Measurements from ENCODE around the gene SORCS2.

DNA sequence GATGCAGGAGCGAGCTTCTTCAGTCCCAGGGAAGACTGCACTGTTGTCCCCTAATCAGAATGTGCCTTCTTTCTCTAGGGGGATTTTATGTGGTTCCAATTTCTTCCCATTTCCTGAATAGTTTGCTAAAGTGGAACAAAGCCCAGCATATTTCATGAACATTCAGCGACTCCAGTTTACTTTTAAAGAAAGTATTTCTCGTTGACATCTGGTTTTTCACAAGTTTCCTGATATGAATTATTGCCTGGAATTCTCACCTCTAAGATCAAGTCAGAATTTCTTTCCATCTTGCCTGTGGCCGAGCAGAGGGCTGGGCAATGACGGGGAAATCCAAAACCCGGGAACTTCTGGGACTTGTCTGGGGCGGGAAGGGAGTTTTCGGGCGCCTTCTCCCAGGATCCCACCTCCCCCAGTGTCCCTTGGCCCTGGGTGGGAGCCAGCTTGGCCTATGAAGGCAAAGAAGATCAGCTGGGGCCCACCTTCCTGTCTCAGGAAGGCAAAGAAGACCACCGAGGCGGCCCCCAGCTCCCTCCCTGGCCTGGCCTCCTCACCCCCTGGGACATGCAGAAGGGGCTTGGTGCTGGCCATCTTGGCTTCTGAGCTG, 15.4 kb downstream of the SORCS2 start:
- TF ChIP-seq, protein P1, sequence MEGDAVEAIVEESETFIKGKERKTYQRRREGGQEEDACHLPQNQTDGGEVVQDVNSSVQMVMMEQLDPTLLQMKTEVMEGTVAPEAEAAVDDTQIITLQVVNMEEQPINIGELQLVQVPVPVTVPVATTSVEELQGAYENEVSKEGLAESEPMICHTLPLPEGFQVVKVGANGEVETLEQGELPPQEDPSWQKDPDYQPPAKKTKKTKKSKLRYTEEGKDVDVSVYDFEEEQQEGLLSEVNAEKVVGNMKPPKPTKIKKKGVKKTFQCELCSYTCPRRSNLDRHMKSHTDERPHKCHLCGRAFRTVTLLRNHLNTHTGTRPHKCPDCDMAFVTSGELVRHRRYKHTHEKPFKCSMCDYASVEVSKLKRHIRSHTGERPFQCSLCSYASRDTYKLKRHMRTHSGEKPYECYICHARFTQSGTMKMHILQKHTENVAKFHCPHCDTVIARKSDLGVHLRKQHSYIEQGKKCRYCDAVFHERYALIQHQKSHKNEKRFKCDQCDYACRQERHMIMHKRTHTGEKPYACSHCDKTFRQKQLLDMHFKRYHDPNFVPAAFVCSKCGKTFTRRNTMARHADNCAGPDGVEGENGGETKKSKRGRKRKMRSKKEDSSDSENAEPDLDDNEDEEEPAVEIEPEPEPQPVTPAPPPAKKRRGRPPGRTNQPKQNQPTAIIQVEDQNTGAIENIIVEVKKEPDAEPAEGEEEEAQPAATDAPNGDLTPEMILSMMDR (IDR thresholded peaks at IDR 0.05), result no peak
- TF ChIP-seq POLR2A (IDR thresholded peaks at IDR 0.05), result no peak

Data from esophagus squamous epithelium (tissue), 4 donors.